K562 (cell line): Measurements from ENCODE around the gene PLAAT5. TPM values are rescaled to one million over a fixed set of nuclear protein-coding genes. Genes with fewer than 3 reads are reported as not detected.

Experiments
- C11orf30 ChIP-seq: fragments of 450-650 bp; IDR thresholded peaks from 2 replicates; pipeline ENCODE4 v1.6.1; 2016; ENCODE audit warnings: low read depth, mild to moderate bottlenecking
- CTBP1 ChIP-seq: fragments of 450-650 bp; IDR thresholded peaks from 2 replicates; pipeline ENCODE4 v1.6.1; 2016; ENCODE audit warnings: borderline replicate concordance
- FOXA3 ChIP-seq, 2 experiments: fragments of 450-650 bp in 1 of 2; sonication (generic) in 1 of 2; formaldehyde crosslinking; IDR thresholded peaks in 1 of 2; conservative IDR thresholded peaks in 1 of 2; 2 replicates each; pipeline versions ENCODE4 v1.4.0 to v1.8.0; 2020 to 2022; ENCODE audit warnings: mild to moderate bottlenecking in 2 of 2, missing genetic modification reagents in 1 of 2
- HNRNPH1 ChIP-seq: fragments of 200-400 bp; formaldehyde crosslinking; optimal IDR thresholded peaks from 2 replicates; pipeline ENCODE3; 2017; ENCODE audit warnings: low read depth, mild to moderate bottlenecking, low read length, moderate library complexity
- KAT2B ChIP-seq: IDR thresholded peaks from one replicate; pipeline ENCODE4 v1.6.1; 2012; ENCODE audit warnings: low read depth, mild to moderate bottlenecking, control low read depth, inconsistent platforms, low read length, moderate library complexity
- MAFK ChIP-seq: IDR thresholded peaks from 2 replicates; pipeline ENCODE4 v1.6.1; 2011; ENCODE audit warnings: low read length, improper control_type of control experiment
- MEIS2 ChIP-seq: fragments of 450-650 bp; IDR thresholded peaks from 2 replicates; pipeline ENCODE4 v1.6.1; 2014; ENCODE audit warnings: mild to moderate bottlenecking; ENCODE audit not compliant: partially characterized antibody
- MIER1 ChIP-seq: fragments of 450-650 bp; IDR thresholded peaks from 2 replicates; pipeline ENCODE4 v1.6.1; 2016; ENCODE audit warnings: antibody characterized with exemption, mild to moderate bottlenecking, low read depth
- NEUROD1 ChIP-seq: fragments of 150-350 bp; IDR thresholded peaks from 2 replicates; pipeline ENCODE4 v1.6.1; 2014; ENCODE audit warnings: borderline replicate concordance, low read length, low read depth; ENCODE audit not compliant: partially characterized antibody
- RFX7 ChIP-seq: fragments of 250-450 bp; sonication (Bioruptor Pico); IDR thresholded peaks from 2 replicates; pipeline ENCODE4 v1.5.1; 2021; ENCODE audit warnings: mild to moderate bottlenecking
- SLC30A9 ChIP-seq: fragments of 250-450 bp; sonication (Bioruptor Pico); IDR thresholded peaks from 2 replicates; pipeline ENCODE4 v1.8.0; 2022; ENCODE audit warnings: mild to moderate bottlenecking, moderate library complexity
- ZBTB33 ChIP-seq: sonication (generic); formaldehyde crosslinking; IDR thresholded peaks from 2 replicates; pipeline ENCODE4 v1.8.1; 2023; ENCODE audit warnings: mild to moderate bottlenecking, missing genetic modification reagents
- ZBTB43 ChIP-seq: sonication (generic); formaldehyde crosslinking; IDR thresholded peaks from 2 replicates; pipeline ENCODE4 v1.8.0; 2023; ENCODE audit warnings: mild to moderate bottlenecking, missing genetic modification reagents
- ZBTB7A ChIP-seq: IDR thresholded peaks from 2 replicates; pipeline ENCODE4 v1.6.1; 2011; ENCODE audit warnings: low read depth, mild to moderate bottlenecking, low read length, moderate library complexity, borderline replicate concordance; ENCODE audit not compliant: control insufficient read depth
- ZFP1 ChIP-seq: fragments of 450-650 bp; formaldehyde crosslinking; IDR thresholded peaks from 2 replicates; pipeline ENCODE4 v1.4.0; 2020; ENCODE audit warnings: mild to moderate bottlenecking, mixed read lengths
- ZNF175 ChIP-seq: fragments of 200-800 bp; sonication (Bioruptor generic); IDR thresholded peaks from 2 replicates; pipeline ENCODE4 v1.6.1; 2016; ENCODE audit warnings: low read depth, mild to moderate bottlenecking, missing genetic modification characterization, missing compliant biosample characterization
- ZNF407 ChIP-seq: fragments of 450-650 bp; IDR thresholded peaks from 2 replicates; pipeline ENCODE4 v1.6.1; 2016; ENCODE audit warnings: low read depth
- polyA plus RNA-seq, 8 experiments: library from polyadenylated mRNA; depleted of rRNA in 4 of 8; stranded (reverse) in 5 of 8; unstranded in 3 of 8; fragments of >200 nt; fragmentation: Nextera tagmentation in 2 of 8; fragmentation: Illumina TruSeq in 1 of 8; extraction: Ambion mirVana in 2 of 8; extraction: Trizol in 1 of 8; gene quantifications; 2 replicates each; pipeline versions ENCODE4 v1.2.1 to v1.2.3, GENCODE V29; 2011 to 2014; ENCODE audit warnings: inconsistent platforms in 1 of 8, missing spikeins in 1 of 8
- total RNA-seq, 7 experiments: library from RNA; depleted of rRNA in 6 of 7; stranded (reverse); fragments of >200 nt in 6 of 7; fragmentation: Illumina TruSeq in 2 of 7; extraction: Trizol in 2 of 7; gene quantifications; 2 replicates each; pipeline versions ENCODE4 v1.2.1 to v1.2.3, GENCODE V29; 2011 to 2021; ENCODE audit warnings: low replicate concordance in 1 of 7

The PLAAT5 gene
- total and polyA plus RNA-seq, 9 of the 15 experiments (the other 6 are each of a cell fraction or from before 2014, with no cell fraction given) = not detected

- TF ChIP-seq ZNF407 = no peak
- no peak for TF ChIP-seq SLC30A9 (CRISPR knock-in tag)
- no peak for TF ChIP-seq ZBTB33 (CRISPR knock-in tag)
- no peak for TF ChIP-seq KAT2B
- TF ChIP-seq HNRNPH1 = no peak
- no peak for TF ChIP-seq MIER1
- TF ChIP-seq MEIS2 = peak; percentile 40
- peak in 1 of 2 experiments; percentile 72; a peak in 2 of 4 replicates for TF ChIP-seq FOXA3 (CRISPR knock-in tag; conservative IDR thresholded peaks at IDR 0.05 in 1 of 2, IDR thresholded peaks at IDR 0.05 in 1 of 2)
- no peak for TF ChIP-seq MAFK
- TF ChIP-seq C11orf30 = no peak
- no peak for TF ChIP-seq RFX7 (CRISPR knock-in tag)
- TF ChIP-seq CTBP1 = peak; percentile 40; the same call in 1 of the 2 replicates
- TF ChIP-seq ZBTB43 (CRISPR knock-in tag) = no peak
- TF ChIP-seq NEUROD1 = no peak
- no peak for TF ChIP-seq ZNF175 (CRISPR knock-in tag)
- TF ChIP-seq ZFP1 = no peak
- TF ChIP-seq ZBTB7A = no peak
Measured at GRCh38 chr11:63491636-63492372, 837 bp upstream of the PLAAT5 start (continued).
